NT2/D1 (cell line): ENCODE measurements around the gene DCAF16.

Source experiments
- SUZ12 ChIP-seq: IDR thresholded peaks from 2 replicates; pipeline ENCODE4 v1.6.1; 2011; ENCODE audit not compliant: insufficient read length, insufficient read depth; ENCODE audit errors: extremely low read depth
- YY1 ChIP-seq: IDR thresholded peaks from 2 replicates; pipeline ENCODE4 v1.6.1; 2011; ENCODE audit not compliant: insufficient read length, insufficient read depth
- ZNF274 ChIP-seq: IDR thresholded peaks from 2 replicates; pipeline ENCODE4 v1.6.1; 2011; ENCODE audit warnings: mild to moderate bottlenecking, low read depth, low read length

DNA sequence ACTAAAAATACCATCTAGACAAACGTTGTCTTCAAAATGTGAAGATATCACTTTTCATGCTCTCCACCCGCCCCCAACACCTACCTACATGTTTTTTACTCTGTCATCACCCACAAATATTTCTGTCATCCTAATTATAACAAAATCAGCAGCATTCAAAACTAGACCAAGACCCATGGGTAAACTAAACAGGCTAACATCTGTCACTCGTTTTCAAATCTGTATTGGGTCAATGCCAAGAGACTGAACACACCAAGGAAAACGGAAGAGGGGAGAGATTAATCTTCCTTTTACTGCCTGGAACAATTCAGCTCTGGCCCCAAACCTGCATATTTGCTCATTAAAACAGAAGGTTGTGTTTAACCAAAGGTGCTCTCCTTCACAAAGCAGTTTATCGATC is 46.6 kb downstream of the DCAF16 start:
- TF ChIP-seq SUZ12 (no peak), YY1 (no peak), ZNF274 (no peak)
